Suprapubic skin (tissue), 4 donors: Measurements from ENCODE around the gene NTSR1. TPM values are rescaled to one million over a fixed set of nuclear protein-coding genes. Genes with fewer than 3 reads are reported as not detected.

ENCODE experiments used
- DNase-seq, 2 donors: peaks; one replicate each; pipeline ENCODE4 v3.0.0-alpha.2; 2019; ENCODE audit warnings: low spot score in 2 of 2
- H3K27ac ChIP-seq: fragments of 200-600 bp; sonication (generic); one replicate; pipeline ENCODE4 v1.5.1; 2019
- H3K27me3 ChIP-seq: fragments of 200-600 bp; sonication (generic); one replicate; pipeline ENCODE4 v1.5.1; 2019
- H3K36me3 ChIP-seq: fragments of 200-600 bp; sonication (generic); one replicate; pipeline ENCODE4 v1.5.1; 2019
- H3K4me1 ChIP-seq: fragments of 200-600 bp; sonication (generic); one replicate; pipeline ENCODE4 v1.5.1; 2019
- H3K4me3 ChIP-seq: fragments of 200-600 bp; sonication (generic); one replicate; pipeline ENCODE4 v1.5.1; 2019; ENCODE audit warnings: mild to moderate bottlenecking
- H3K9me3 ChIP-seq: fragments of 200-600 bp; sonication (generic); one replicate; pipeline ENCODE4 v1.5.1; 2019
- CTCF ChIP-seq, 2 donors: fragments of 200-600 bp in 1 of 2; fragments of 450-650 bp in 1 of 2; sonication (generic) in 1 of 2; IDR thresholded peaks; one replicate each; pipeline ENCODE4 v1.5.1; 2016 to 2019; ENCODE audit warnings: antibody characterized with exemption in 2 of 2, mild to moderate bottlenecking in 1 of 2, moderate library complexity in 1 of 2
- EP300 ChIP-seq: sonication (generic); formaldehyde crosslinking; IDR thresholded peaks from one replicate; pipeline ENCODE4 v1.6.1; 2017; ENCODE audit warnings: antibody characterized with exemption
- POLR2A ChIP-seq, 2 donors: fragments of 450-650 bp; IDR thresholded peaks; one replicate each; pipeline ENCODE4 v1.6.1; 2017; ENCODE audit warnings: antibody characterized with exemption in 2 of 2, mild to moderate bottlenecking in 2 of 2, moderate library complexity in 2 of 2
- POLR2AphosphoS5 ChIP-seq, 3 donors: sonication (generic); formaldehyde crosslinking; IDR thresholded peaks; one replicate each; pipeline ENCODE4 v1.6.1; 2017; ENCODE audit warnings: antibody characterized with exemption in 3 of 3
- WGBS: methylation state at CpG from one replicate; pipeline ENCODE4 v1.1.5; 2018; 5-methylcytosine and 5-hydroxymethylcytosine counted together
- total RNA-seq, 4 donors: library from RNA; depleted of rRNA; stranded (reverse); fragments of >200 nt; gene quantifications; one replicate each; pipeline ENCODE4 v1.1.0, GENCODE V29; 2016

Gene NTSR1
- total RNA-seq, 4 donors from 2014 or later = 0.16 to 0.55 TPM; not detected in 2

- no peak overlapping the region for H3K4me3 ChIP-seq
- WGBS = 74% methylated on average over 9 of the region's 11 CpGs
- H3K27ac ChIP-seq = no peak overlapping the region
- no peaks in the 10 kb centered on the region for H3K9me3 ChIP-seq
- TF ChIP-seq POLR2A (IDR thresholded peaks at IDR 0.05) (no peak), EP300 (no peak), POLR2AphosphoS5 (IDR thresholded peaks at IDR 0.05) (no peak), CTCF (IDR thresholded peaks at IDR 0.05) (no peak)
- H3K36me3 ChIP-seq = no peaks in the 10 kb centered on the region
- H3K27me3 ChIP-seq = peaks cover 41% of the 10 kb centered on the region
- peaks cover 9% of the 10 kb centered on the region for H3K4me1 ChIP-seq
- DNase-seq = no peak
Measured at GRCh38 chr20:62745279-62745951, 36.8 kb downstream of the NTSR1 start.

GRCh38 chr20:62745952-62746288 lies 37.3 kb downstream of the NTSR1 start:
- TF ChIP-seq POLR2AphosphoS5 (IDR thresholded peaks at IDR 0.05) (no peak), POLR2A (IDR thresholded peaks at IDR 0.05) (no peak), EP300 (no peak), CTCF (IDR thresholded peaks at IDR 0.05) (no peak)
- 100% methylated on average over 3 of the region's 9 CpGs for WGBS

GRCh38 chr20:62748311-62748710 lies 39.7 kb downstream of the NTSR1 start:
- H3K36me3 ChIP-seq = no peaks in the 10 kb centered on the region
- no peaks in the 10 kb centered on the region for H3K9me3 ChIP-seq
- H3K4me3 ChIP-seq = no peak overlapping the region
- peaks cover 28% of the 10 kb centered on the region for H3K27me3 ChIP-seq
- no peak overlapping the region for H3K27ac ChIP-seq
- no peak for TF ChIP-seq POLR2A (IDR thresholded peaks at IDR 0.05)
- DNase-seq = no peak
- WGBS = 92% methylated on average over 2 of the region's 2 CpGs
- H3K4me1 ChIP-seq = no peaks in the 10 kb centered on the region

More at GRCh38 chr20:62745952-62746288, 37.3 kb downstream of the NTSR1 start:
- no peak overlapping the region for H3K4me3 ChIP-seq
- H3K27me3 ChIP-seq = peaks cover 36% of the 10 kb centered on the region
- H3K9me3 ChIP-seq = no peaks in the 10 kb centered on the region
- no peak overlapping the region for H3K27ac ChIP-seq
- H3K4me1 ChIP-seq = peaks cover 4% of the 10 kb centered on the region
- H3K36me3 ChIP-seq = no peaks in the 10 kb centered on the region
- DNase-seq = no peak

GRCh38 chr20:62749851-62750445 lies 41.3 kb downstream of the NTSR1 start:
- no peak for DNase-seq
- H3K27ac ChIP-seq = no peak overlapping the region
- peaks cover 20% of the 10 kb centered on the region for H3K27me3 ChIP-seq
- no peaks in the 10 kb centered on the region for H3K9me3 ChIP-seq
- TF ChIP-seq CTCF (IDR thresholded peaks at IDR 0.05) = no peak
- no peak for TF ChIP-seq POLR2A (IDR thresholded peaks at IDR 0.05)
- TF ChIP-seq EP300 = no peak
- no peak for TF ChIP-seq POLR2AphosphoS5 (IDR thresholded peaks at IDR 0.05)
- H3K36me3 ChIP-seq = no peaks in the 10 kb centered on the region
- WGBS = 69% methylated on average over 27 of the region's 27 CpGs
- H3K4me1 ChIP-seq = peaks cover 9% of the 10 kb centered on the region
- H3K4me3 ChIP-seq = no peak overlapping the region

- TF ChIP-seq EP300 = no peak
- no peak for TF ChIP-seq CTCF (IDR thresholded peaks at IDR 0.05)
- TF ChIP-seq POLR2A (IDR thresholded peaks at IDR 0.05) = no peak
- TF ChIP-seq POLR2AphosphoS5 (IDR thresholded peaks at IDR 0.05) = no peak
- Histone ChIP-seq H3K4me3 (no peak overlapping the region), H3K27me3 (peaks cover 16% of the 10 kb centered on the region), H3K4me1 (peaks cover 17% of the 10 kb centered on the region), H3K36me3 (no peaks in the 10 kb centered on the region), H3K9me3 (no peaks in the 10 kb centered on the region), H3K27ac (no peak overlapping the region)
- DNase-seq = no peak
- 73% methylated on average over 10 of the region's 14 CpGs for WGBS
Measured at GRCh38 chr20:62751551-62752150, 43.0 kb downstream of the NTSR1 start.
